Calu3 (cell line): ENCODE results near the gene BEAN1. TPM values are rescaled to one million over a fixed set of nuclear protein-coding genes. Genes with fewer than 3 reads are reported as not detected.
A peak's percentile ranks its signal among the peaks of the same experiment; 100 is the strongest.

Experiments used
- BruUV-seq: library from RNA; stranded (reverse); fragments of 400-500 nt; replicated peaks from 2 replicates; lab custom pipeline; 2021; lab: Mats Ljungman, UMichigan
- CTCF ChIA-PET: fragments of 300-600 bp; sonication (Branson Sonifier 250); formaldehyde crosslinking; loops from one replicate; lab custom pipeline; 2022; ENCODE audit warnings: antibody characterized with exemption; lab: Charles Lee
- DNase-seq: peaks from one replicate; pipeline ENCODE4 v3.0.0; 2022
- H3K27ac Mint-ChIP-seq: one replicate; pipeline ENCODE4 v1.8.0; 2022; ENCODE audit warnings: mixed read lengths; ENCODE audit not compliant: unreplicated experiment
- H3K27me3 Mint-ChIP-seq: one replicate; pipeline ENCODE4 v1.8.0; 2022; ENCODE audit warnings: mixed read lengths; ENCODE audit not compliant: unreplicated experiment
- H3K36me3 Mint-ChIP-seq: one replicate; pipeline ENCODE4 v1.8.0; 2022; ENCODE audit warnings: mild to moderate bottlenecking, moderate library complexity, mixed read lengths; ENCODE audit not compliant: insufficient read depth, unreplicated experiment
- H3K4me1 Mint-ChIP-seq: one replicate; pipeline ENCODE4 v1.8.0; 2022; ENCODE audit warnings: mild to moderate bottlenecking, low read depth, mixed read lengths; ENCODE audit not compliant: unreplicated experiment
- H3K4me3 Mint-ChIP-seq: one replicate; pipeline ENCODE4 v1.8.0; 2022; ENCODE audit warnings: mild to moderate bottlenecking, low read depth, moderate library complexity, mixed read lengths; ENCODE audit not compliant: unreplicated experiment
- H3K9me3 Mint-ChIP-seq: one replicate; pipeline ENCODE4 v1.8.0; 2022; ENCODE audit warnings: low read depth, mixed read lengths; ENCODE audit not compliant: unreplicated experiment
- intact Hi-C: fragments of 100-400 bp; cut with micrococcal nuclease; formaldehyde crosslinking; loops from one replicate; pipeline ENCODE4 v1.10.0; 2022; ENCODE audit not compliant: unreplicated experiment
- total RNA-seq: library from RNA; stranded (reverse); gene quantifications from 2 replicates; pipeline ENCODE4 v1.2.3, GENCODE V29; 2022
- TF ChIP-seq, protein P1 (sequence below): fragments of 200-600 bp; IDR thresholded peaks from one replicate; pipeline ENCODE4 v1.8.0; 2022; ENCODE audit warnings: antibody characterized with exemption; ENCODE audit not compliant: unreplicated experiment

The BEAN1 gene
- total RNA-seq, 1 experiment from 2014 or later = 3.1 TPM

- TF ChIP-seq, protein P1, sequence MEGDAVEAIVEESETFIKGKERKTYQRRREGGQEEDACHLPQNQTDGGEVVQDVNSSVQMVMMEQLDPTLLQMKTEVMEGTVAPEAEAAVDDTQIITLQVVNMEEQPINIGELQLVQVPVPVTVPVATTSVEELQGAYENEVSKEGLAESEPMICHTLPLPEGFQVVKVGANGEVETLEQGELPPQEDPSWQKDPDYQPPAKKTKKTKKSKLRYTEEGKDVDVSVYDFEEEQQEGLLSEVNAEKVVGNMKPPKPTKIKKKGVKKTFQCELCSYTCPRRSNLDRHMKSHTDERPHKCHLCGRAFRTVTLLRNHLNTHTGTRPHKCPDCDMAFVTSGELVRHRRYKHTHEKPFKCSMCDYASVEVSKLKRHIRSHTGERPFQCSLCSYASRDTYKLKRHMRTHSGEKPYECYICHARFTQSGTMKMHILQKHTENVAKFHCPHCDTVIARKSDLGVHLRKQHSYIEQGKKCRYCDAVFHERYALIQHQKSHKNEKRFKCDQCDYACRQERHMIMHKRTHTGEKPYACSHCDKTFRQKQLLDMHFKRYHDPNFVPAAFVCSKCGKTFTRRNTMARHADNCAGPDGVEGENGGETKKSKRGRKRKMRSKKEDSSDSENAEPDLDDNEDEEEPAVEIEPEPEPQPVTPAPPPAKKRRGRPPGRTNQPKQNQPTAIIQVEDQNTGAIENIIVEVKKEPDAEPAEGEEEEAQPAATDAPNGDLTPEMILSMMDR = no peak
- BruUV-seq = no TSS peak
- no peak for DNase-seq
- peaks cover 5% of the 10 kb centered on the region for H3K9me3 Mint-ChIP-seq
- CTCF ChIA-PET = no interaction called here
- H3K27me3 Mint-ChIP-seq = peaks cover 43% of the 10 kb centered on the region
- H3K36me3 Mint-ChIP-seq = peaks cover 16% of the 10 kb centered on the region
- no peak overlapping the region for H3K27ac Mint-ChIP-seq
- H3K4me1 Mint-ChIP-seq = peaks cover 7% of the 10 kb centered on the region
- intact Hi-C loops = no loop called here
- no peak overlapping the region for H3K4me3 Mint-ChIP-seq
Observed at GRCh38 chr16:66402591-66403230, 24.4 kb upstream of the BEAN1 start.

- TF ChIP-seq, protein P1 = no peak
- peaks cover 16% of the 10 kb centered on the region for H3K4me1 Mint-ChIP-seq
- CTCF ChIA-PET = no interaction called here
- intact Hi-C loops = no loop called here
- no peak overlapping the region for H3K4me3 Mint-ChIP-seq
- BruUV-seq = no TSS peak
- H3K27ac Mint-ChIP-seq = no peak overlapping the region
- peaks cover 20% of the 10 kb centered on the region for H3K36me3 Mint-ChIP-seq
- no peak for DNase-seq
- peaks cover 38% of the 10 kb centered on the region for H3K27me3 Mint-ChIP-seq
- H3K9me3 Mint-ChIP-seq = peaks cover 5% of the 10 kb centered on the region
Observed at GRCh38 chr16:66403531-66404145, 23.5 kb upstream of the BEAN1 start.

DNA sequence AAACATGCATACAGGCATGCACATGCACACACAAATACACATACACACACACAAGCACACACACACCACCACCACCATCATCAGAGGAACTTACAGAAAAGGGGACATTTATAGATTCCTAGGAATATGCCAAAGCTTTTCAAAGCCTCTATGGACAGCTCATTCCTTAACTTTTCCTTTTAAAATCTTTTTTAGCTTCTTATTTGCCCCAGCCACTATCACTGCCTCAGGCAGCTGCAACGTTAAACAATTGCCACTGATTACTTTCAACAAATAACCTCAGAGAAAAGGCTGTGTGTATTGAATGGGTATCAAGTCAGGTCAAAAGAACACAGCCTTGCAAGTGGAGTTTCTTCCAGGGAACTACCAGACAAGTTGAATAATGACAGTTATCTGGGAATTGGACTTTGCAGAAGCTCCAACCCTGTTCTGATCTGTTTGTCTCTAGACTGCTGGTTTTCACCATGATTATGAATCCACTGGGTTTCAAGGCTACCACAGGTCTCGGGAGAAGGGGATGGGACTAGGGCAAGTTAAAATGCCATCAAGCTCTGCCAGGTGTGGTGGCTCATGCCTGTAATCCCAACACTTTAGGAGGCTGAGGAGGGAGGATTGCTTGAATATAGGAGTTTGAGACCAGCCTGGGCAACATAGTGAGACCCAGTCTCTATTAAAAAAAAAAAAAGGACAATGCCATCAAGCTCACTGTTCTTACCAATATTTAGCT is 21.9 kb upstream of the BEAN1 start:
- DNase-seq = no peak
- Mint-ChIP-seq H3K36me3 (peaks cover 25% of the 10 kb centered on the region), H3K4me3 (no peak overlapping the region), H3K27ac (no peak overlapping the region), H3K4me1 (peaks cover 31% of the 10 kb centered on the region), H3K27me3 (peaks cover 30% of the 10 kb centered on the region), H3K9me3 (peaks cover 5% of the 10 kb centered on the region)
- no TSS peak for BruUV-seq
- TF ChIP-seq, protein P1 = no peak
- intact Hi-C loops = loop anchor here (5.0 kb wide), 3 partner anchors 147 to 462 kb away; partner anchors contain the start of genes CKLF and TK2
- CTCF ChIA-PET = interaction anchor here (0.7 kb wide), 1 partner anchor 1189 kb away, joined by 4 read pairs; no protein-coding TSS in a partner anchor

DNA sequence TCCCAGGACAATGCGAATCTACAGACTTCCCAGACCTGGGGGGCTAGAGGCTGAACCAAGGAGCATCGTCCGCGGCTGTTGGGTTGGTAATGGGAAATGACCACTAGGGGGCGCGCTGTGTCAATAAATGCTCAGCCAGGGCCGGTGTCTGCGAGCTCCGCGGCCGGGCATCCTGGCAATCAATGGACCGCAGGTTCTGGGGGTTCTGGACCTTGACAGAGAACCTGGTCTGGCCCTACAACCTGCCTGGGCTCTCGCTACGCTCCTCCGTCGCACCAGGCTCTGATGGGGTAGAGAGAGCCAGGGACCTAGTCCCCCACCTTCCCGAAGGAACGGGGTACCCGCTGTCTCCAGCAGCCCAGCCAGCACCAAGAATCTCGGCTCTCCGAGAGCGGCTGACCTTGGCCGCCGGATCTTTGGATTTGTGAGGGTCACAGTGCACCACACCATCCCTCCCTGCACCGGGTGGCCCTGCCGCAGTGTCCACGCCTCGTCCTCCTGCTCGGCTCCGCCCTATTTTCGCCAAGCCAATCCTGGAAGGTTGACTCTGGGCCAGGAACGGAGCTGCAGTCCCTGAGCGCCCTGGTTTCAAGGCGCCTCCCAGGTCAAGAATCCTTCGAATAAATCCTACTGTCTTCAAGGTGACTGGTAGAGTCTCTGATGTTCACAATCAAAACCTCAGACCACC is 20.4 kb upstream of the BEAN1 start:
- TF ChIP-seq, protein P1 = peak; percentile 93
- DNase-seq = peak; percentile 93
- CTCF ChIA-PET = interaction anchor here (0.6 to 1.8 kb wide), 22 partner anchors 21 to 466 kb away, joined by 3 to 14 read pairs (median 5); partner anchors contain the start of gene CKLF
- Mint-ChIP-seq H3K9me3 (peaks cover 9% of the 10 kb centered on the region), H3K4me1 (peaks cover 35% of the 10 kb centered on the region), H3K27me3 (peaks cover 30% of the 10 kb centered on the region), H3K36me3 (peaks cover 25% of the 10 kb centered on the region), H3K27ac (peak overlapping the region; percentile 64), H3K4me3 (peak overlapping the region; percentile 78)
- BruUV-seq = no TSS peak
- intact Hi-C loops = loop anchor here (1.0 to 5.0 kb wide), 4 partner anchors 77 to 461 kb away; partner anchors contain the start of genes CKLF and TK2
